GM12878 (cell line): ENCODE measurements around the gene RBM43. TPM values are rescaled to one million over a fixed set of nuclear protein-coding genes. Genes with fewer than 3 reads are reported as not detected.

ENCODE experiments used
- CBFB ChIP-seq: IDR thresholded peaks from 2 replicates; pipeline ENCODE4 v1.6.1; 2016; ENCODE audit warnings: antibody characterized with exemption, low read depth
- CBX5 ChIP-seq: sonication (generic); IDR thresholded peaks from 2 replicates; pipeline ENCODE4 v1.6.1; 2016; ENCODE audit warnings: low read depth, moderate library complexity, mild to moderate bottlenecking, inconsistent platforms
- EED ChIP-seq: sonication (generic); IDR thresholded peaks from 2 replicates; pipeline ENCODE4 v1.6.1; 2016; ENCODE audit warnings: antibody characterized with exemption, low read depth
- FOXK2 ChIP-seq: fragments of 450-650 bp; IDR thresholded peaks from 2 replicates; pipeline ENCODE4 v1.6.1; 2017; ENCODE audit warnings: mild to moderate bottlenecking, moderate library complexity
- IKZF1 ChIP-seq: fragments of 450-650 bp; conservative IDR thresholded peaks from 2 replicates; pipeline ENCODE4 v1.6.1; 2017; ENCODE audit warnings: antibody characterized with exemption, mild to moderate bottlenecking
- KLF5 ChIP-seq: fragments of 450-650 bp; IDR thresholded peaks from 2 replicates; pipeline ENCODE4 v1.6.1; 2014; ENCODE audit warnings: mild to moderate bottlenecking; ENCODE audit not compliant: partially characterized antibody
- RB1 ChIP-seq: fragments of 450-650 bp; formaldehyde crosslinking; IDR thresholded peaks from 2 replicates; pipeline ENCODE4 v1.6.1; 2017; ENCODE audit warnings: mild to moderate bottlenecking, borderline replicate concordance
- TAF1 ChIP-seq: IDR thresholded peaks from 2 replicates; pipeline ENCODE4 v1.6.1; 2011; ENCODE audit warnings: mild to moderate bottlenecking, low read depth, low read length, borderline replicate concordance
- ZNF622 ChIP-seq: fragments of 450-650 bp; IDR thresholded peaks from 2 replicates; pipeline ENCODE4 v1.6.1; 2017; ENCODE audit warnings: mild to moderate bottlenecking, inconsistent platforms
- polyA plus RNA-seq, 11 experiments: library from polyadenylated mRNA; depleted of rRNA in 4 of 11; unstranded in 6 of 11; stranded (reverse) in 5 of 11; fragments of >200 nt; fragmentation: Nextera tagmentation in 4 of 11; fragmentation: Illumina TruSeq in 1 of 11; extraction: Ambion mirVana in 4 of 11; extraction: Trizol in 1 of 11; gene quantifications; 1 replicate in 1 of 11; 2 replicates in 10 of 11; pipeline versions ENCODE4 v1.2.1 to v1.2.3, GENCODE V29; 2011 to 2016; ENCODE audit warnings: inconsistent platforms in 2 of 11, missing spikeins in 2 of 11, low read depth in 1 of 11
- total RNA-seq, 4 experiments: library from RNA; depleted of rRNA in 3 of 4; stranded (reverse); fragments of >200 nt in 3 of 4; fragmentation: Illumina TruSeq in 1 of 4; extraction: Trizol in 1 of 4; gene quantifications; 2 replicates each; pipeline versions ENCODE4 v1.2.1 to v1.2.3, GENCODE V29; 2013 to 2021
- TF ChIP-seq, protein P1 (sequence below): IDR thresholded peaks from 2 replicates; pipeline ENCODE4 v1.6.1; 2012; ENCODE audit warnings: low read depth, low read length, improper control_type of control experiment
- TF ChIP-seq, protein P2 (sequence below): fragments of 450-650 bp; conservative IDR thresholded peaks from 2 replicates; pipeline ENCODE4 v1.6.1; 2017; ENCODE audit warnings: mild to moderate bottlenecking, moderate library complexity
- TF ChIP-seq, protein P3 (sequence below): IDR thresholded peaks from 2 replicates; pipeline ENCODE4 v1.6.1; 2012; ENCODE audit warnings: improper control_type of control experiment, low read depth, low read length; ENCODE audit not compliant: insufficient replicate concordance
- TF ChIP-seq, protein P4 (sequence below): fragments of 450-650 bp; IDR thresholded peaks from 2 replicates; pipeline ENCODE4 v1.6.1; 2017; ENCODE audit warnings: mild to moderate bottlenecking, moderate library complexity
- TF ChIP-seq, protein P5 (sequence below): fragments of 450-650 bp; IDR thresholded peaks from 2 replicates; pipeline ENCODE4 v1.6.1; 2018; ENCODE audit warnings: borderline replicate concordance, mild to moderate bottlenecking; ENCODE audit not compliant: partially characterized antibody

The RBM43 gene
- total and polyA plus RNA-seq, 10 of the 15 experiments (the other 5 are each of a cell fraction or from before 2014, with no cell fraction given), result 0.86 to 5.3 (median 2.6) TPM

DNA sequence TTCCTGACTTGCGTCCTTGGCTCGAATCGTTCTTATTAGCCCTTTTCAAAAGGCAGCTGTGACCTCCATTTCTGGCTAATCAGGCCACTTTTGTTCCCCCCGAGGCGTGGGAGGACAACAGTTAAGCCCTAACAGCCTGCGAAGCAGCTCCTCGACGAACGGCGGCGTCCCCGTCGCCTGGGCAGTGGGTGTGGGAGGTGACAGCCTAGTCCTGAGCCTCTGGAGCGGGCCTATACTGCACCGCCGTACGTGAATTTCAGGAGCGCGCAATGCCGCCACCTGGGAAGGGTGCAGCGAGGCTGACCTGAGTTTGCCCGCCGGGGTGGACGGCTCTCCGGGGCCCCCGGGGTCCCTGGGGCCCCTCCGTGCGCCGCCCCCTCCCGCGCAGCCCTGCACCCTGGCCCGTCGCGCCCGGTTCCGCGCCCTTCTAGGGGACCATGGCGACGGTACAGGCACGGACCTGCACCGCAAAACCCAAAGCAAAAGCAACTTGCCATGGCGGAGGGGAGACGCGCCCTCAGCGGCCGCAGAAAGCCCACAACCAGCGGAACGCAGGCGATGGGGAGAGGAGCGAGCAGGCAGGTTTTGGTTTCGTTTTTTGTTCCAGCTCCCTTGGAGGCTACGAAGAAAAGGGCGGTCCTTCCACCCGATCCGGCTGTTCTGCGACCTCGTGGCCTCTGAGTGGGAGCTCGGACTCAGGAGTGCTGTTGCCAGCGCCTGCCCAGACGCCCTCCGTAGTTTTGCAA, at the start of gene RBM43 (continued):
- TF ChIP-seq, protein P1, sequence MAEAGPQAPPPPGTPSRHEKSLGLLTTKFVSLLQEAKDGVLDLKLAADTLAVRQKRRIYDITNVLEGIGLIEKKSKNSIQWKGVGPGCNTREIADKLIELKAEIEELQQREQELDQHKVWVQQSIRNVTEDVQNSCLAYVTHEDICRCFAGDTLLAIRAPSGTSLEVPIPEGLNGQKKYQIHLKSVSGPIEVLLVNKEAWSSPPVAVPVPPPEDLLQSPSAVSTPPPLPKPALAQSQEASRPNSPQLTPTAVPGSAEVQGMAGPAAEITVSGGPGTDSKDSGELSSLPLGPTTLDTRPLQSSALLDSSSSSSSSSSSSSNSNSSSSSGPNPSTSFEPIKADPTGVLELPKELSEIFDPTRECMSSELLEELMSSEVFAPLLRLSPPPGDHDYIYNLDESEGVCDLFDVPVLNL, result no peak
- TF ChIP-seq EED (peak; percentile 49; the same call in 1 of the 2 replicates), TAF1 (peak; percentile 70; the same call in 1 of the 2 replicates), IKZF1 (peak; percentile 92), FOXK2 (no peak), ZNF622 (no peak), RB1 (0 out of 2 replicates have a peak, but pooled peaks have one; percentile 41), KLF5 (no peak), CBFB (no peak; the same call in 1 of the 2 replicates), CBX5 (peak; percentile 16; the same call in 1 of the 2 replicates)
- TF ChIP-seq, protein P2, sequence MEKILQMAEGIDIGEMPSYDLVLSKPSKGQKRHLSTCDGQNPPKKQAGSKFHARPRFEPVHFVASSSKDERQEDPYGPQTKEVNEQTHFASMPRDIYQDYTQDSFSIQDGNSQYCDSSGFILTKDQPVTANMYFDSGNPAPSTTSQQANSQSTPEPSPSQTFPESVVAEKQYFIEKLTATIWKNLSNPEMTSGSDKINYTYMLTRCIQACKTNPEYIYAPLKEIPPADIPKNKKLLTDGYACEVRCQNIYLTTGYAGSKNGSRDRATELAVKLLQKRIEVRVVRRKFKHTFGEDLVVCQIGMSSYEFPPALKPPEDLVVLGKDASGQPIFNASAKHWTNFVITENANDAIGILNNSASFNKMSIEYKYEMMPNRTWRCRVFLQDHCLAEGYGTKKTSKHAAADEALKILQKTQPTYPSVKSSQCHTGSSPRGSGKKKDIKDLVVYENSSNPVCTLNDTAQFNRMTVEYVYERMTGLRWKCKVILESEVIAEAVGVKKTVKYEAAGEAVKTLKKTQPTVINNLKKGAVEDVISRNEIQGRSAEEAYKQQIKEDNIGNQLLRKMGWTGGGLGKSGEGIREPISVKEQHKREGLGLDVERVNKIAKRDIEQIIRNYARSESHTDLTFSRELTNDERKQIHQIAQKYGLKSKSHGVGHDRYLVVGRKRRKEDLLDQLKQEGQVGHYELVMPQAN, result peak; percentile 76
- TF ChIP-seq, protein P3, sequence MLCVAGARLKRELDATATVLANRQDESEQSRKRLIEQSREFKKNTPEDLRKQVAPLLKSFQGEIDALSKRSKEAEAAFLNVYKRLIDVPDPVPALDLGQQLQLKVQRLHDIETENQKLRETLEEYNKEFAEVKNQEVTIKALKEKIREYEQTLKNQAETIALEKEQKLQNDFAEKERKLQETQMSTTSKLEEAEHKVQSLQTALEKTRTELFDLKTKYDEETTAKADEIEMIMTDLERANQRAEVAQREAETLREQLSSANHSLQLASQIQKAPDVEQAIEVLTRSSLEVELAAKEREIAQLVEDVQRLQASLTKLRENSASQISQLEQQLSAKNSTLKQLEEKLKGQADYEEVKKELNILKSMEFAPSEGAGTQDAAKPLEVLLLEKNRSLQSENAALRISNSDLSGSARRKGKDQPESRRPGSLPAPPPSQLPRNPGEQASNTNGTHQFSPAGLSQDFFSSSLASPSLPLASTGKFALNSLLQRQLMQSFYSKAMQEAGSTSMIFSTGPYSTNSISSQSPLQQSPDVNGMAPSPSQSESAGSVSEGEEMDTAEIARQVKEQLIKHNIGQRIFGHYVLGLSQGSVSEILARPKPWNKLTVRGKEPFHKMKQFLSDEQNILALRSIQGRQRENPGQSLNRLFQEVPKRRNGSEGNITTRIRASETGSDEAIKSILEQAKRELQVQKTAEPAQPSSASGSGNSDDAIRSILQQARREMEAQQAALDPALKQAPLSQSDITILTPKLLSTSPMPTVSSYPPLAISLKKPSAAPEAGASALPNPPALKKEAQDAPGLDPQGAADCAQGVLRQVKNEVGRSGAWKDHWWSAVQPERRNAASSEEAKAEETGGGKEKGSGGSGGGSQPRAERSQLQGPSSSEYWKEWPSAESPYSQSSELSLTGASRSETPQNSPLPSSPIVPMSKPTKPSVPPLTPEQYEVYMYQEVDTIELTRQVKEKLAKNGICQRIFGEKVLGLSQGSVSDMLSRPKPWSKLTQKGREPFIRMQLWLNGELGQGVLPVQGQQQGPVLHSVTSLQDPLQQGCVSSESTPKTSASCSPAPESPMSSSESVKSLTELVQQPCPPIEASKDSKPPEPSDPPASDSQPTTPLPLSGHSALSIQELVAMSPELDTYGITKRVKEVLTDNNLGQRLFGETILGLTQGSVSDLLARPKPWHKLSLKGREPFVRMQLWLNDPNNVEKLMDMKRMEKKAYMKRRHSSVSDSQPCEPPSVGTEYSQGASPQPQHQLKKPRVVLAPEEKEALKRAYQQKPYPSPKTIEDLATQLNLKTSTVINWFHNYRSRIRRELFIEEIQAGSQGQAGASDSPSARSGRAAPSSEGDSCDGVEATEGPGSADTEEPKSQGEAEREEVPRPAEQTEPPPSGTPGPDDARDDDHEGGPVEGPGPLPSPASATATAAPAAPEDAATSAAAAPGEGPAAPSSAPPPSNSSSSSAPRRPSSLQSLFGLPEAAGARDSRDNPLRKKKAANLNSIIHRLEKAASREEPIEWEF, result no peak
- TF ChIP-seq, protein P4, sequence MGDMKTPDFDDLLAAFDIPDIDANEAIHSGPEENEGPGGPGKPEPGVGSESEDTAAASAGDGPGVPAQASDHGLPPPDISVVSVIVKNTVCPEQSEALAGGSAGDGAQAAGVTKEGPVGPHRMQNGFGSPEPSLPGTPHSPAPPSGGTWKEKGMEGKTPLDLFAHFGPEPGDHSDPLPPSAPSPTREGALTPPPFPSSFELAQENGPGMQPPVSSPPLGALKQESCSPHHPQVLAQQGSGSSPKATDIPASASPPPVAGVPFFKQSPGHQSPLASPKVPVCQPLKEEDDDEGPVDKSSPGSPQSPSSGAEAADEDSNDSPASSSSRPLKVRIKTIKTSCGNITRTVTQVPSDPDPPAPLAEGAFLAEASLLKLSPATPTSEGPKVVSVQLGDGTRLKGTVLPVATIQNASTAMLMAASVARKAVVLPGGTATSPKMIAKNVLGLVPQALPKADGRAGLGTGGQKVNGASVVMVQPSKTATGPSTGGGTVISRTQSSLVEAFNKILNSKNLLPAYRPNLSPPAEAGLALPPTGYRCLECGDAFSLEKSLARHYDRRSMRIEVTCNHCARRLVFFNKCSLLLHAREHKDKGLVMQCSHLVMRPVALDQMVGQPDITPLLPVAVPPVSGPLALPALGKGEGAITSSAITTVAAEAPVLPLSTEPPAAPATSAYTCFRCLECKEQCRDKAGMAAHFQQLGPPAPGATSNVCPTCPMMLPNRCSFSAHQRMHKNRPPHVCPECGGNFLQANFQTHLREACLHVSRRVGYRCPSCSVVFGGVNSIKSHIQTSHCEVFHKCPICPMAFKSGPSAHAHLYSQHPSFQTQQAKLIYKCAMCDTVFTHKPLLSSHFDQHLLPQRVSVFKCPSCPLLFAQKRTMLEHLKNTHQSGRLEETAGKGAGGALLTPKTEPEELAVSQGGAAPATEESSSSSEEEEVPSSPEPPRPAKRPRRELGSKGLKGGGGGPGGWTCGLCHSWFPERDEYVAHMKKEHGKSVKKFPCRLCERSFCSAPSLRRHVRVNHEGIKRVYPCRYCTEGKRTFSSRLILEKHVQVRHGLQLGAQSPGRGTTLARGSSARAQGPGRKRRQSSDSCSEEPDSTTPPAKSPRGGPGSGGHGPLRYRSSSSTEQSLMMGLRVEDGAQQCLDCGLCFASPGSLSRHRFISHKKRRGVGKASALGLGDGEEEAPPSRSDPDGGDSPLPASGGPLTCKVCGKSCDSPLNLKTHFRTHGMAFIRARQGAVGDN, result peak; percentile 17
- TF ChIP-seq, protein P5, sequence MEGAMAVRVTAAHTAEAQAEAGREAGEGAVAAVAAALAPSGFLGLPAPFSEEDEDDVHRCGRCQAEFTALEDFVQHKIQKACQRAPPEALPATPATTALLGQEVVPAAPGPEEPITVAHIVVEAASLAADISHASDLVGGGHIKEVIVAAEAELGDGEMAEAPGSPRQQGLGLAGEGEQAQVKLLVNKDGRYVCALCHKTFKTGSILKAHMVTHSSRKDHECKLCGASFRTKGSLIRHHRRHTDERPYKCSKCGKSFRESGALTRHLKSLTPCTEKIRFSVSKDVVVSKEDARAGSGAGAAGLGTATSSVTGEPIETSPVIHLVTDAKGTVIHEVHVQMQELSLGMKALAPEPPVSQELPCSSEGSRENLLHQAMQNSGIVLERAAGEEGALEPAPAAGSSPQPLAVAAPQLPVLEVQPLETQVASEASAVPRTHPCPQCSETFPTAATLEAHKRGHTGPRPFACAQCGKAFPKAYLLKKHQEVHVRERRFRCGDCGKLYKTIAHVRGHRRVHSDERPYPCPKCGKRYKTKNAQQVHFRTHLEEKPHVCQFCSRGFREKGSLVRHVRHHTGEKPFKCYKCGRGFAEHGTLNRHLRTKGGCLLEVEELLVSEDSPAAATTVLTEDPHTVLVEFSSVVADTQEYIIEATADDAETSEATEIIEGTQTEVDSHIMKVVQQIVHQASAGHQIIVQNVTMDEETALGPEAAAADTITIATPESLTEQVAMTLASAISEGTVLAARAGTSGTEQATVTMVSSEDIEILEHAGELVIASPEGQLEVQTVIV, result no peak
